GM13977 (cell line): ENCODE measurements around the gene MEGF11.

Experiments
- DNase-seq: peaks from one replicate; pipeline ENCODE4 v3.0.0; 2012; ENCODE audit warnings: low spot score
- in situ Hi-C: fragments of 300-500 bp; cut with MboI; formaldehyde crosslinking; loops from one replicate; pipeline ENCODE4 v1.12.0; 2022; ENCODE audit warnings: low sequenced_read_pairs, low pct_unique_long_range_greater_than_20kb, mixed read lengths, inconsistent platforms; ENCODE audit not compliant: unreplicated experiment
- TF ChIP-seq, protein P1 (sequence below): IDR thresholded peaks from 2 replicates; pipeline ENCODE4 v1.5.1; 2012; ENCODE audit warnings: mild to moderate bottlenecking, control low read depth; ENCODE audit not compliant: insufficient read depth; ENCODE audit errors: extremely low read depth, missing control alignments

Gene MEGF11

GRCh38 chr15:66162286-66162685 lies 91.3 kb downstream of the MEGF11 start:
- DNase-seq, result no peak
- TF ChIP-seq, protein P1, sequence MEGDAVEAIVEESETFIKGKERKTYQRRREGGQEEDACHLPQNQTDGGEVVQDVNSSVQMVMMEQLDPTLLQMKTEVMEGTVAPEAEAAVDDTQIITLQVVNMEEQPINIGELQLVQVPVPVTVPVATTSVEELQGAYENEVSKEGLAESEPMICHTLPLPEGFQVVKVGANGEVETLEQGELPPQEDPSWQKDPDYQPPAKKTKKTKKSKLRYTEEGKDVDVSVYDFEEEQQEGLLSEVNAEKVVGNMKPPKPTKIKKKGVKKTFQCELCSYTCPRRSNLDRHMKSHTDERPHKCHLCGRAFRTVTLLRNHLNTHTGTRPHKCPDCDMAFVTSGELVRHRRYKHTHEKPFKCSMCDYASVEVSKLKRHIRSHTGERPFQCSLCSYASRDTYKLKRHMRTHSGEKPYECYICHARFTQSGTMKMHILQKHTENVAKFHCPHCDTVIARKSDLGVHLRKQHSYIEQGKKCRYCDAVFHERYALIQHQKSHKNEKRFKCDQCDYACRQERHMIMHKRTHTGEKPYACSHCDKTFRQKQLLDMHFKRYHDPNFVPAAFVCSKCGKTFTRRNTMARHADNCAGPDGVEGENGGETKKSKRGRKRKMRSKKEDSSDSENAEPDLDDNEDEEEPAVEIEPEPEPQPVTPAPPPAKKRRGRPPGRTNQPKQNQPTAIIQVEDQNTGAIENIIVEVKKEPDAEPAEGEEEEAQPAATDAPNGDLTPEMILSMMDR, result no peak
- in situ Hi-C loops, result loop anchor here (25.0 kb wide), 1 partner anchor 100 kb away; the partner anchor contains the start of gene MEGF11

- TF ChIP-seq, protein P1, result no peak
- in situ Hi-C loops, result loop anchor here (25.0 kb wide), 1 partner anchor 101 kb away; the partner anchor contains the start of gene MEGF11
- DNase-seq, result no peak
These were observed 91.9 kb downstream of the MEGF11 start for GRCh38 chr15:66161575-66162118.

DNA sequence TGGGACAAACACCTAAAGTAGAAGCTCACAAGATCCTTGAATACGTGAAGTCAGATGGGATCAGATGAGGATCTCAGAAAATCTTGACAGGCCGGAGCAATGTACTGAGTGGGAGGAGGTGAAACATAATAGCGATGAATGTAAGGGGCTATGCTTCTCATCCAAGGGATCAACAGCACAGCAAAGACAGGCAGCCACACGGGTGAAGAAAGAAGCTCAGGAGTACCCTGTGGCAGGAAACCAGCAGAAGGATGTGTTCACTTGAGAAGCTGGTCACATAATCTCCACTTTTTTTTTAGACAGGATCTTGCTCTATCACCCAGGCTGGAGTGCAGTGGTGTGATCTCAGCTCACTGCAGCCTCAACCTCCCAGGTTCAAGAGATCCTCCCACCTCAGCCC lies 92.4 kb downstream of the MEGF11 start:
- no peak for DNase-seq
- TF ChIP-seq, protein P1, result no peak
- in situ Hi-C loops, result loop anchor here (25.0 kb wide), 1 partner anchor 101 kb away; the partner anchor contains the start of gene MEGF11

DNA sequence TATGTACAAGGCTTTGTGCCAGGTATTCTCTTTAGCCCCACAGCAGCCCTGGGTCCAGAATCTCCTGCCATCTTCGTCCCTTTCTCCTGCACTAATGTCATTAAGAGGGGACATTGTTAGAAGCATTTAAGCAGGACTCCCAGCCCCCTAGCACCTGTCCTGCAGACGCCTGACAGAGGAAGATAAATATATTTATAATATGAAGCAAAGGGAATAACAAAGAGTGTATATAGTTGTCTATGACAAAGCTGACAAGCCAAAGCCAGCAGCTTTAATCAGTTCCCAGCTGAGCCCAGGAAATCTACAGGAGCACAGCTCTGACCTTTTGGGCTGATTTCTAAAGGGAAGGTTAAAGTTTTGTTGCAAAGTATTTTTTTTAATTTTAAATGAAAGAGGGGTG lies 96.0 kb downstream of the MEGF11 start:
- TF ChIP-seq, protein P1, result no peak
- DNase-seq, result no peak
- in situ Hi-C loops, result loop anchor here (25.0 kb wide), 1 partner anchor 105 kb away; the partner anchor contains the start of gene MEGF11

- TF ChIP-seq, protein P1, result no peak
- in situ Hi-C loops, result loop anchor here (25.0 kb wide), 1 partner anchor 106 kb away; the partner anchor contains the start of gene MEGF11
- no peak for DNase-seq
These were observed 97.1 kb downstream of the MEGF11 start for GRCh38 chr15:66156310-66156975.

- DNase-seq, result no peak
- TF ChIP-seq, protein P1, result no peak
- in situ Hi-C loops, result loop anchor here (25.0 kb wide), 1 partner anchor 107 kb away; the partner anchor contains the start of gene MEGF11
These were observed 98.5 kb downstream of the MEGF11 start for GRCh38 chr15:66155065-66155464.
